ENCODE data around the gene CHST3.

DNA sequence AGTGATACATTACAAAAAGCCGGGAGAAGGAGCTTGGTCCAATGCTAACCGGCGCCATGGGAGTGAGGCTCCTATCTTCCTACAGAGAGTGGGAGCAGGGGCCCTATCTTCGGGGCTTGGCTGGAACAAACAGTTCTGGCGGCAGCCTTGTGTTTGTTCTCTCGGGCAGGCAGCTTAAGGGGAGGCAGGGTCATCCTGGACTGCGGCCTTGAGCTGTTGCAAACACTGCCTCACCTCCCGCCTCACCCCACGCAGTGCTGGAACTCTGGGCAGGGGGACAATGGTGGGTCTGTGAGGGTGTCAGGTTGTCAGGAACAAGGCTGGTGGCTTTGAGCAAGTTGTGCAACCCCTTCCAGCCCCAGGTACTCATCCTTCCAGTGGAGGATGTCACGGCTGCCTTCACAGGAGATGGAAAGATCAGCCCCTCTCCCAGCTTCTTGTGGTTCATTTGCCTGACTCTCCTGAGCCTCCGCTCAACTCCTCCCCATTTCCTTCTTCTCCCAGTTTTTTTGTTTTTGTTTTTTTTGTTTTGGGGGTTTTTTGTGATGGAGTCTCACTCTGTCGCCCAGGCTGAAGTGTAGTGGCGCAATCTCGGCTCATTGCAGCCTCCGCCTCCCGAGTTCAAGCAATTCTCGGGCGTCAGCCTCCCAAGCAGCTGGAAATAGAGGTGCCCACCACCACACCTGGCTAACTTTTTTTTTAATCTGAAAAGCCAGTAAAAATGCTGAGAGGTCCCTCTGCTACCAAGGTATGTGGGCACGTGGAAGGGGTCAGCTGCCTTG lies 66.8 kb downstream of the CHST3 start:
- TF ChIP-seq POLR2AphosphoS5 (IDR thresholded peaks at IDR 0.05), result peak in 1 of 2 donors; percentile 42
- no peak for TF ChIP-seq POLR2A (IDR thresholded peaks at IDR 0.05)
- TF ChIP-seq, protein P1, sequence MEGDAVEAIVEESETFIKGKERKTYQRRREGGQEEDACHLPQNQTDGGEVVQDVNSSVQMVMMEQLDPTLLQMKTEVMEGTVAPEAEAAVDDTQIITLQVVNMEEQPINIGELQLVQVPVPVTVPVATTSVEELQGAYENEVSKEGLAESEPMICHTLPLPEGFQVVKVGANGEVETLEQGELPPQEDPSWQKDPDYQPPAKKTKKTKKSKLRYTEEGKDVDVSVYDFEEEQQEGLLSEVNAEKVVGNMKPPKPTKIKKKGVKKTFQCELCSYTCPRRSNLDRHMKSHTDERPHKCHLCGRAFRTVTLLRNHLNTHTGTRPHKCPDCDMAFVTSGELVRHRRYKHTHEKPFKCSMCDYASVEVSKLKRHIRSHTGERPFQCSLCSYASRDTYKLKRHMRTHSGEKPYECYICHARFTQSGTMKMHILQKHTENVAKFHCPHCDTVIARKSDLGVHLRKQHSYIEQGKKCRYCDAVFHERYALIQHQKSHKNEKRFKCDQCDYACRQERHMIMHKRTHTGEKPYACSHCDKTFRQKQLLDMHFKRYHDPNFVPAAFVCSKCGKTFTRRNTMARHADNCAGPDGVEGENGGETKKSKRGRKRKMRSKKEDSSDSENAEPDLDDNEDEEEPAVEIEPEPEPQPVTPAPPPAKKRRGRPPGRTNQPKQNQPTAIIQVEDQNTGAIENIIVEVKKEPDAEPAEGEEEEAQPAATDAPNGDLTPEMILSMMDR (IDR thresholded peaks at IDR 0.05), result no peak
- peak in 2 of 4 donors; percentile 11 to 53 for TF ChIP-seq EP300 (IDR thresholded peaks at IDR 0.05)
